HG03025 (cell line): ENCODE measurements around the gene VPS45.
"Not testable (repeated sequence)": the region's sequence is repeated elsewhere in the genome, so short reads cannot be mapped to it uniquely, and the experiment has no call there.

Experiments
- ATAC-seq: cut with Tn5 transposase; IDR thresholded peaks from one replicate; pipeline ENCODE4 v1.9.1; 2021; ENCODE audit warnings: mild to moderate bottlenecking, moderate library complexity; ENCODE audit not compliant: unreplicated experiment, low FRiP score

VPS45 gene, protein sequence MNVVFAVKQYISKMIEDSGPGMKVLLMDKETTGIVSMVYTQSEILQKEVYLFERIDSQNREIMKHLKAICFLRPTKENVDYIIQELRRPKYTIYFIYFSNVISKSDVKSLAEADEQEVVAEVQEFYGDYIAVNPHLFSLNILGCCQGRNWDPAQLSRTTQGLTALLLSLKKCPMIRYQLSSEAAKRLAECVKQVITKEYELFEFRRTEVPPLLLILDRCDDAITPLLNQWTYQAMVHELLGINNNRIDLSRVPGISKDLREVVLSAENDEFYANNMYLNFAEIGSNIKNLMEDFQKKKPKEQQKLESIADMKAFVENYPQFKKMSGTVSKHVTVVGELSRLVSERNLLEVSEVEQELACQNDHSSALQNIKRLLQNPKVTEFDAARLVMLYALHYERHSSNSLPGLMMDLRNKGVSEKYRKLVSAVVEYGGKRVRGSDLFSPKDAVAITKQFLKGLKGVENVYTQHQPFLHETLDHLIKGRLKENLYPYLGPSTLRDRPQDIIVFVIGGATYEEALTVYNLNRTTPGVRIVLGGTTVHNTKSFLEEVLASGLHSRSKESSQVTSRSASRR

DNA sequence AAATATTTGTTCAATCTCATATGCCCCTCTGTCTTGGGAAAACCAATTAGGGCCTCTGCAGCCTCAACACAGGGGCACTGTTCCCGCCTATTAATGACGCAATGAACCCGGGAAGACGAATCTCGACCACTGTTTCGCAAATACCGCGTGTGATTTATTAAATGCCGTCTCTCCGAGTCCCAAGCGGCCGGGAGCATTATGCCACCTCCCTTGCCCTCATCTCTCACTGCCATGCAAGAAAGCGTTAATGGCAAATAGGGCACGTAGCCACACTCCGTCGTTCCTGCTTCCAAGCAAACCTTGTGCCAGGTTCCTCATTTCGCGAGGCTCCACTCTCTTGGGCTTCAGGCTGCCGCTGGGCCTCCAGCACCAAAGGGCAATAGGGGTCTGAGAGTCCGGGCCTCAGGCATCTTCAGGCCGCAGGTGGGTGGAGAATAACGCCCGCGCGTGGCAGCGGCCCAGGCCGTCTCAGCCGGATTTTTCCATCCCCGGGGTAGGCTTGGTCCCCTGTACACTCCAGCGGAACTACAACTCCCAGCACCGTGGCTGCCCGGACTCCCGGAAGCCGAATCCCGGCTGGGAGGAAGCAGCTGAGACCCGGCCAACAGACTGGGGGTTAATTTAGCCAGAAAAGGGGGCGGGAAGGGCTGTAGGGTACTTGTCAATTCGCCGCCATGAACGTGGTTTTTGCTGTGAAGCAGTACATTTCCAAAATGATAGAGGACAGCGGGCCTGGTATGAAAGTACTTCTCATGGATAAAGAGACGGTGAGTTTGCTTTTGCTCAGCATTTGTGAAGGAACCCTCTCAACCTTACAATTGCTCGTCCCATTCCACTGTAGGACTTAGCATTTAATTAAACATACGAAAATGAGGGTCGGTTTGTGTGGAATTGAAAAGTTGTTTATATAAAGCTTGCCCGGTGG, at the start of gene VPS45:
VPS45 (plus strand) TSS at position 593 of the 925 bp plus-strand sequence; CDS start at position 675, 82 bp downstream.
- peak; percentile 88 for ATAC-seq

DNA sequence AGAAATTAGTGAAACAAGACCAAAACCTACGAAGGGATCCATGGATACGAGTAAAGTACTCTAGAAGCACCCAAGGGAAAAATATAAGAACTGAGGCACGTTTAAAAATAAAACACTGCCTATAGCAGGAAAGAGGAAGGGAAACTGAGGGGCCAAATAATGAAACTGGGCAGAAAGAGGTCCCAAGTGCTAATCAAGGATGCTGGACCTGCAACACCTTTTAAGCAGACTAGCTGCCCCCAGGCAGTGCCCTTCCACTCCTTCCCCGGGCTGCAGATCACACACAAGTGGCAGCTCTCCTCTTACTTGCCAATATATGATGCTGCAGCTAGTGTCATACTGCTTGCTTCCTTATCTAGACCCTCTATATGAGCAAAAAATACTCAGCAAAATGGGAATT, 49.4 kb upstream of the VPS45 start:
- ATAC-seq, result no peak

DNA sequence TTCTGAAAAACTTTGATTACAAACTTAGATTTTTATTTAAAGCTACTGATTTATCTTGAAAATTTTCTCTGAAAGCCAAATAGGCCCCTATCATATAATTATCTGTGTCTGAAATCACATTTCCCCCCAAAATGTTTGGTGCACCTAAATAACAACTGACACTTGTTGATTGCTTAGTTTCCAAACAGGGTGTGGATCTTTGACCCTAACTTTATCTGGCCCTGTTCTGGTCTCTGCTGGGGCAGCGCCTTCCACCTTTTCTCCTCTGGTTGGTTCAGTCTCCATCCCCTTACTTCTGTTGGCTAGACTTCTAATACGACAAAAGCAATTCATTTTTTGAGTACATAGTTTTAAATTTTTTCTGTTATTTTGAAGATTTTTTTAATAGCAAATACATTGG, 46.9 kb upstream of the VPS45 start:
- ATAC-seq, result no peak

DNA sequence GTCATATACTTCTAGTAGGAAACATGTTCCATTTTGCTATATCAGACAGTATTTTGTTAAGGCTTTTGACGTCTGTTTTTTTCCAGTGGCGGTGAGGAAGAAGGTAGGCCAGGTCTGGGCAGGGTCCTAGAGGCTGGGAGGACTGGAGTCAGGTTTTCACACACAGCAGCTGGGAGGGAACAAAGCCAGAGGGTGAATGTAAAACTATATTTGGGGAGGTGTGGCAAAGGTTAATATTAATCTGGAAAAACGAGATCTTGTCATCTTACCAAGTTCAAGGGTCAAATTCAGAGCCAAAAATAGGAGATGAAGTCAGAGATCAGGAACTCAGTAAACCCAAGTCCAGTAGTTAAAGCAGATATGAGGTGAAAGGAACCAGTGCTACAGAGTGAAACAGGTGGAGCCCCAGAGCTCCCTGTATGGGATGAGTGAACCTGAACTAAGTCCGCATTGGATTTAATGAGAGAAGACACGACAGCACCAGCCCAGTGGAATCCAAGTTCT, 46.3 kb upstream of the VPS45 start:
- no peak for ATAC-seq

DNA sequence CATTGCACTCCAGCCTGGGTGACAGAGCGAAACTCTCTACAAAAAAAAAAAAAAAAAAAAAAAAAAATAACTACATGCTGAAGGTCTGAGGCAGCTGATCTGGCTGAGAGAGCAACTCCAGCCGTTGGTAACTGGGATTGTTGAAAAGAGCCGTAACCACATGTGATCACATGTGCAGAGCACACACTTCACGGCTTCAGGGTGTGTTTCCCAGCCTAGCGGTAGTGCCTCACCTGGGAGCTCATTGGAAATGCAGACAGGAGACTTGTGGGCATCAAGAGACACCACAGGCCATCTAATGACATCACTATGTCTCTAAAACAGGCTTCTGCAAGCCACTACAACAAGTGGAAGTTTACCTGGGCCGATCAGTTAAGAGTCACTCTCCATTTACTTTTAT, 45.2 kb upstream of the VPS45 start:
- ATAC-seq, result no peak

DNA sequence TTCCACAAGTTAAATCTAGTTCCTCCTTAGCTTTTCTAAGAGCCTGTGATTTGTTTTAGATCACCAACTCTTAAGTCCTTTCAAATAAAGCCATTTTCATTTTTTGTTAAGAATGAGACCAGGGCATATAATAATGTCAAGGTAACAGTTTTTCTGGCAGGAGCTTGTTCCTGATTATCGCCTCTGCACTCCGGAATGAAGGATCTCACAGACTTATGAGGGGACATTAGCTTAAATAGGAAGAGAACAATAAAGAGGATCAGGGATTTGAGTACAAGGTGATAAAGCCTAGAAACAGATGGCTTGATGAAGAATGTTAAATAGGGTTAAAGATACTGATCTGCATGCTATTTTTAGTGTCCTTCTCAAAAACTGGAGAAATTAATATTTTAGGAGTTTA, 43.4 kb upstream of the VPS45 start:
- ATAC-seq, result no peak

DNA sequence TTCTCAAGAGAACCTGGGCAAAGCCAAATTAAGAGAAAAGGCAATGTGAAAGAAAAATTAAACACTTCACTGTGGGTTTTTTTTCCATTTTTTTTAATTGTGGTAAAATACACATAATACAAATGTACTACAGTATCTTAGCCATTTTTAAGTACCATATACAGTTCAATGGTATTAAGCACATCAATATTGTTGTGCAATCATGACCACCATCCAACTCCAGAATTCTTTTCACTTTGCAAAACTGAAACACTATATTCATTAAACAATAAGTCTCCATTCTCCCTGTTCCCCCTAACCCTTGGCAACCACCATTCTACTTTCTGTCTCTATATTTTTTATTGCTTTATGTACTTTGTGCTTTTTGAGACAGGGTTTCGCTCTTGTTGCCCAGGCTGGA, 39.3 kb upstream of the VPS45 start:
- no peak for ATAC-seq

DNA sequence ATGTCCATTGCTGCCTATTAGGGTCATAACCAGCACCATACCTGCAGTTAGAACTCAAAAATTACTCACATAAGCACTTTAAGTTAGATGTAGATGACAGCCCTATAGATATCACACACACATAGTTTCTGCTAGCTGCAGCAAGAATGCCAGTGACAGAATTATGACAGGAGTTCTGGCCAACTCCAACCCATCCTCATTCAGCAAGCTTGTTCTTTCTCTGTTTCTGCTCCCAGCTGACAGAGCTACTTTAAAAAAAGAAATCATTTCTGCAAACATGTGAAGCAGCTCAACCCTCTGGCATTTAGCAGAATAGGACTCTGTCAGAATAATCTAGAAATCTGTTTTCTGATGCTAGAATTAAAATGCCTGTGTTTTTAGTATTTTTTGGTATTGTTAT, 33.2 kb upstream of the VPS45 start:
- ATAC-seq, result no peak

DNA sequence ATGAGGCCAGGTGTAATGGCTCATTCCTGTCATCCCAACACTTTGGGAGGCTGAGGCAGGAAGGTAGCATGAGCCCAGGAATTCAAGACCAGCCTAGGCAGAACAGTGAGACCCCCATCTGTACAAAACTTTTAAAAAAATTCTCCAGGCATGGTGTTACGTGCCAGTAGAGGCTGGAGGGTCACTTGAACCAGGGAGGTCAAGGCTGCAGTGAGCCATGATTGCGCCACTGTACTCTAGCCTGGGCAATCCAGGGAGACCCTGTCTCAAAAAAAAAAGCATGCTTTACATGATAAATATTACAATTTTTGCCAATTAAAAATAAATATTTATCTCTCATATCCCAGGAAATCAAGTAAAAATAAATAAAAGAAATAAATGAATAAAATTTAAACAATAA, 17.6 kb upstream of the VPS45 start:
- ATAC-seq, result no peak

DNA sequence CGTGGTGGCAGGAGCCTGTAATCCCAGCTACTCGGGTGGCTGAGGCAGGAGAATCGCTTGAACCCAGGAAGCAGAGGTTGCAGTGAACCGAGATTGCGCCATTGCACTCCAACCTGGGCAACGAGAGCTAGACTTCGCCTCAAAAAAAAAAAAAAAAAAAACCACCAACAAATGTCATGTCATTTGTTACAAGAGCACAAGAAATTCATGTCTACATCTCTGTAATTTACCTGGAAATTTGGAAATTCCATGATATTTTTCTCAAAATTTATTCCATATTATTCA, 16.5 kb upstream of the VPS45 start:
- ATAC-seq, result no peak

DNA sequence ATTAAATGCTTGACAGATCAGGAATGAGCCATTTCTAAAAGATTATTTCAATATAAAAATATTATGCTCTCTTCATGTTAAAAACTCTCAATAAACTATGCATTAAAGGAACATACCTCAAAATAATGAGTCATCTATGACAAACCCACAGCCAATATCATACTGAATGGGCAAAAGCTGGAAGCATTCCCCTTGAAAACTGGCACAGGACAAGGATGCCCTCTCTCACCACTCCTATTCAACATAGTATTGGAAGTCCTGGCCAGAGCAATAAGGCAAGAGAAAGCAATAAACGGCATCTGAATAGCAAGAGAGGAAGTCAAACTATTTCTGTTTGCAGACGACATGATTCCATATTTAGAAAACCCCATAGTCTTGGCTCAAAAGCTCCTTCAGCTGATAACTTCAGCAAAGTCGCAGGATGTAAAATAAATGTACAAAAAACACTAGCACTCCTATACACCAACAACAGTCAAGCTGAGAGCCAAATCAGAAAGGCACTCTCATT, 15.6 kb upstream of the VPS45 start:
- not testable (repeated sequence) for ATAC-seq

DNA sequence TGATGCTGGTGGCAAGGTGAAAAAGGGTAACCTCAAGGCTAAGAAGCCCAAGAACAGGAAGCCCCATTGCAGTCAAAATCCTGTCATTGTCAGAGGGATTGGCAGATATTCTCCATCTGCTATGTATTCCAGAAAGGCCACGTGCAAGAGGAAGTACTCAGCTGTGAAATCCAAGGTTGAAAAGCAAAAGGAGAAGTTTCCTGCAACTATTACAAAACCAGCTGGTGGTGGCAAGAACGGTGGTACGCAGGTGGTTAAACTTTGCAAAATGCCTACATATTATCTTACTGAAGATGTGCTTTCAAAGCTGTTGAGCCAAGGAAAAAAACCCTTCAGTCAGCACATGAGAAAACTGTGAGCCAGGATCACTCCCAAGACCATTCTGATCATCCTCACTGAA, 13.7 kb upstream of the VPS45 start:
- ATAC-seq, result no peak

DNA sequence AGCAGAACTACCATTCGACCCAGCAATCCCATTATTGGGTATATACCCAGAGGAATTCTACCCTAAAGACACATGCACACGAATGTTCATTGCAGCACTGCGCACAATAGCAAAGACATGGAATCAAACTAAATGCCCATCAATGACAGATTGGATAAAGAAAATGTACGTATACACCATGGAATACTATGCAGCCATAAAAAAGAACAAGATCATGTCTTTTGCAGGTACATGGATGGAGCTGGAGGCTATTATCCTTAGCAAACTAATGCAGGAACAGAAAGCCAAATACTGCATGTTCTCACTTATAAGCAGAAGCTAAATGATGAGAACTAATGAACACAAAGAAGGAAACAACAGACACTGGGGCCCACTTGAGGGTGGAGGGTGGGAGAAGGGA, 12.1 kb upstream of the VPS45 start:
- ATAC-seq, result not testable (repeated sequence)

DNA sequence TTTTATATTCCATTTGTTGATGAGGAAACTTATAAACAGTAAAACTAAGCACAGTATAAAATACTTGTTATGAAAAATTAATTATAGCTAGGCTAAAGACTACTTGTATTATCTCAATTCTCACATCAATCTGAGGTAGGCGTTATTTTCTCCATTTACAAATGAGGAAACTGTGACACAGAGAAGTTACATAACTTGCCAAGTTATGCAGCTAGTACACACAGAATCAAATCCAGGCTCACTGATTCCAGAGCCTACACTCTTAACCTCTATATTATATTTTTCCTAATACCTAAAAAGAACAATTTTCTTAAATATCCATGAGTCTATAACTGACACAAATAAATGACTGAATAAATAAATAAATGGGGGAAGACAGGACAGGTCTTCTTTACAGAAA, 11.2 kb upstream of the VPS45 start:
- ATAC-seq, result no peak

DNA sequence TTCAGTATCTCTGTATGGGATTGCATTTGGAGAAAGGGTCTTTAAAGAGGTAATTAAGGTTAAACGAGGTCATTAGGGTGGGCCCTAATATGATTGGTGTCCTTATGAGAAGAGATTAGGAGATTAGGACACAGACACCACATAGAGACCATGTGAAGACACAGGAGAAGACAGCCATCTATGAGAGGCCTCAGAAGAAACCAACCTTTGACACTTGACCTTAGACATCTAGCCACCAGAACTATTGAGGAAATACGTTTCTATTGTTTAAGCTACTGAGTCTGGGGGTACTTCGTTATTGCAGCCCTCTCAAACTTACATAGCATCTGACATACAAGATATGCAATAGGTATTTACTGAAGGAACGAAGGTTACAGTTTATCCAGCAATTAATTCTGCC, 7.3 kb upstream of the VPS45 start:
- ATAC-seq, result no peak

DNA sequence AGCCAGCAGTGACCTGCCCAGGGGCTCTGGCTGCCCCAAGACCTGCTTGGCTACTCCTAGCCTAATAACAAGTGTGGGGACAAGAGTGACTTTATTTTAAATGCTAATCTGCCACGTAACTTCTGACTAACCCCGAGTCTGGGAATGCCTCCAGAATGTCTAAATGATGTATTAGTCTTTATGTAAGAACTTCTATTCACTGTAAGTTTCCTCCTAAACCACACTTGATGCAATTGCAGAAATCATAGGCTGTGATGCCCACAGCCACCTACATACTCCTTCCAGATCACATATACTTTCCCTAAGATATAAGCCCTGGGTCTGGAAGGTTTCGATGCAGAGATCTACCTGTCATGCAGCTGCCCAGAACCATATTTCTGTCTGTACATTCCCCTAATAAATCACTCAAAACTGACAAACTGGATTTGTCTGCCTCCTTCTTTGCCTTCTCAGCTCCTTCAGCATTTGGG, 5.9 kb upstream of the VPS45 start:
- ATAC-seq, result no peak

DNA sequence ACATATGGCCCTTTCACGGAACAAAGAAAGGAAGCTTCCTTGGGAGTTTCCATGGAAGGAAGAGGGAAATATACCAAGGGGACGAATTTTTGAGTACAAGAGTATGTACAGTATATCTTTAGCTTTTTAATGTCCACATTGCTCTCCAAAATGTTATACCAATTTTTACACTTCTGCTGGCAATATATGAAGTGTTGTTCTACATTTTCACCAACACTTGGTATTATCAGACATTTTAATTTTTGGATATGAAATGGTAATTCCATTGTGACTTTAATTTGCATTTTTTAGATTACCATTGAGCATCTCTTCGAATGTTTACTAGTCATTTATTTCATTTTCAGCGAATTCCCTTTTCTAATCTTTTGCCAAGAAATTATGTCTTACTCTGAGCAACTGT, 5.5 kb upstream of the VPS45 start:
- no peak for ATAC-seq

DNA sequence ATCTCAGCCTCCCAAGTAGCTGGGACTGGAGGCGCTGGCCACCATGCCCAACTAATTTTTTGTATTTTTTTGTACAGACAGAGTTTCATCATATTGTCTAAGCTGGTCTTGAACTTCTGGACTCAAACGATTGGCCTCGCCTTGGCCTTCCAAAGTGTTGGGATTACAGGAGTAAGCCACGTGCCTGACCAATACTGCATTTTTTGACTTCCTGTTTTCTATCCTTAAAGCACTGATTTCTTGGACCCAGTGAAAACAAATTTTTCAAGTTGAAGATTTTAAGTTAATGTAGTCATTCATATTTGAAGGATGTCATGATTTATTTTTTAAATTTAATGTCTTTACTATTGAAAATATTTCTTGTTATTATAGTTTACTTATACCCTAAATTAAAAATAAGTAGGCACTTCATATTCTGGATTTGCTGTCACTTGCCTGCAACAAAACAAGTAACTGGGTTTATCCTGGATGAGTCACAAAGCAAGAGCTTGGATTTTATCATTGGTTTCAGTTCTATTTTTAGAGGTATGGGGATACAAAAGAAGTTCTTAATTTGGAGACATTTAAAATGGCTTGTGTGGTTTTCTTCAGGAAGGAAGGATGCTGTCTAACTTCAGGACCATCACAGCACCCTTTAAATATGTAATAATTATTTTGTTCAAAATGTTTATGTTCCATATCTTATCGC, 2.2 kb upstream of the VPS45 start:
- ATAC-seq, result no peak

DNA sequence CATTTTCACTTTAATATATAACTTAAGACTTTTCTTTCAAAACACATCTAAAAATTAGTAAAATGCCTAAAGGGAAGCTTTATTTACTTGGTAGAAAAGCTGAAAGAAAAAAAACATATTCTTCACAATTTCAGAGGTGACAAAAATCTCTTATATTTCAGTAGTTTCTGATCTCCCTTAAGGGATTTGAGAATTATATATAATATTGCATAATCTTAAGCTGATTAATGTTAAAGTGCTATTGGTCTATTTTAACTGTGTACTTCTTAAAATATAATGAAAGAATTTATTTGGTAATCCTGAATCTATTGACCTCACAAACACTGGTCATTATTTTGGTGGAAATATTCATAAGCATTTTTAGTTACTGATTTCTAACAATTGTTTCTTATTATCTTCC, 1.2 kb upstream of the VPS45 start:
- ATAC-seq, result no peak

DNA sequence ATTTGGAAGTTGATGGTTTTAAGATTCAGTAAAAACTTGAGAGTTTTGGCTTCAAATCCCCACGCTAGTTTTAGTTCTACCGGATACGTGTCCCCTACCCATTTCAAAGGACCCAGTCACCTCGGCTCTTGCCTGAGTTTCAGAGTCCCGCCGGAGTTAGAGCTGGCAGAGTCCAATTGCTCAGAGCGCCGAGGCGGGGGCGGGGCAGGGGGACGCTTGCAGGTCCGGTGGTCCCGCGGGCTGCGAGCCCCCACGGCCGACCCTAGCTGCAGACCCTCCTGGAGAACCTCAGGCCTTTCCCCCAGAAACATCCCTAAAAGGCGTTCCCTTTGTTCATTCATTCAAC, 765 bp upstream of the VPS45 start:
- ATAC-seq, result peak; percentile 24

DNA sequence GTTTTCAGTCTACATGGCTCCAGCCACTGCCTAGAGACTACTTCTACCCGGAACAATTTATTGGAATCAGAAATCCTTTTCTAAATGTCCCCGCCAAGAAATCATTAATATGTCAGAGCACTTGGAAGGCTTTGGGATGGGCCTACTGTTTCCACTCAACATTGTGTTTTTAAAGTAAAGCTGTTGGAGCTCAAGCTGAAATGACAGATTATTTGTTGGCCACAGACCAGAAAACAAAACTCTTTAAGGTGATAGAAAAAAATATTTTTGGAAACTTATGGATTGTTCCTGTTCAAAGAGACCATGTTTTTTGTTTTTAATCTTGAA, 496 bp downstream of the VPS45 start:
- ATAC-seq, result no peak
